WTC11 (cell line): ENCODE results near the gene THAP2.

Experiments
- ATF1 ChIP-seq: sonication (generic); formaldehyde crosslinking; IDR thresholded peaks from 2 replicates; pipeline ENCODE4 v1.8.1; 2023; ENCODE audit warnings: mild to moderate bottlenecking, moderate library complexity, missing genetic modification reagents
- ATF2 ChIP-seq: sonication (generic); formaldehyde crosslinking; IDR thresholded peaks from 2 replicates; pipeline ENCODE4 v1.8.1; 2022; ENCODE audit warnings: low read depth, missing genetic modification reagents, borderline replicate concordance
- CTCF ChIP-seq: fragments of 200-600 bp; IDR thresholded peaks from 2 replicates; pipeline ENCODE4 v1.8.0; 2022; ENCODE audit warnings: antibody characterized with exemption
- E2F5 ChIP-seq: sonication (generic); formaldehyde crosslinking; IDR thresholded peaks from 2 replicates; pipeline ENCODE4 v1.8.1; 2022; ENCODE audit warnings: mild to moderate bottlenecking, moderate library complexity, missing genetic modification reagents
- JUN ChIP-seq: sonication (generic); formaldehyde crosslinking; IDR thresholded peaks from 2 replicates; pipeline ENCODE4 v1.8.0; 2023; ENCODE audit warnings: mild to moderate bottlenecking, missing genetic modification reagents
- MAX ChIP-seq: sonication (generic); formaldehyde crosslinking; IDR thresholded peaks from 2 replicates; pipeline ENCODE4 v1.8.0; 2022; ENCODE audit warnings: mild to moderate bottlenecking, missing genetic modification reagents
- TCF7 ChIP-seq: sonication (generic); formaldehyde crosslinking; IDR thresholded peaks from 2 replicates; pipeline ENCODE4 v1.8.0; 2022; ENCODE audit warnings: mild to moderate bottlenecking, low read depth, missing genetic modification reagents, moderate library complexity
- USF2 ChIP-seq: sonication (generic); formaldehyde crosslinking; IDR thresholded peaks from 2 replicates; pipeline ENCODE4 v1.8.1; 2023; ENCODE audit warnings: mild to moderate bottlenecking, missing genetic modification reagents, moderate library complexity
- ZNF512 ChIP-seq: sonication (generic); formaldehyde crosslinking; IDR thresholded peaks from 2 replicates; pipeline ENCODE4 v1.8.1; 2022; ENCODE audit warnings: missing genetic modification reagents, borderline replicate concordance
- ZSCAN18 ChIP-seq: fragments of 250-450 bp; sonication (Bioruptor Pico); IDR thresholded peaks from 2 replicates; pipeline ENCODE4 v2.1.2; 2022; ENCODE audit warnings: mild to moderate bottlenecking, moderate library complexity

- no peak for TF ChIP-seq CTCF
- no peak for TF ChIP-seq TCF7 (CRISPR knock-in tag)
- no peak for TF ChIP-seq JUN
- no peak for TF ChIP-seq MAX
- TF ChIP-seq ATF1 (CRISPR knock-in tag): no peak
- no peak for TF ChIP-seq E2F5 (CRISPR knock-in tag)
- no peak for TF ChIP-seq ATF2
- TF ChIP-seq USF2 (CRISPR knock-in tag): no peak
- no peak for TF ChIP-seq ZSCAN18 (CRISPR knock-in tag)
- no peak for TF ChIP-seq ZNF512
These were observed 11.4 kb upstream of the THAP2 start for GRCh38 chr12:71652656-71653055.
